SK-N-DZ (cell line): ENCODE results near the gene CLDND1. TPM values are rescaled to one million over a fixed set of nuclear protein-coding genes. Genes with fewer than 3 reads are reported as not detected.
"Not testable (repeated sequence)": the region's sequence is repeated elsewhere in the genome, so short reads cannot be mapped to it uniquely, and the experiment has no call there.

Source experiments
- DNase-seq: peaks from one replicate; pipeline ENCODE4 v3.0.0-alpha.2; 2015; ENCODE audit warnings: low spot score
- polyA plus RNA-seq, 2 experiments: library from polyadenylated mRNA; depleted of rRNA; stranded (reverse); fragments of >200 nt; gene quantifications; 2 replicates each; pipeline ENCODE4 v1.2.3, GENCODE V29; 2014

CLDND1 gene
- polyA plus RNA-seq (2014; cell fraction: cytosol; rRNA removed) = 112 and 118 TPM in 2 replicates
- 158 and 217 TPM in 2 replicates for polyA plus RNA-seq (2014; cell fraction: nucleus; rRNA removed)

- DNase-seq = peak; percentile 96
These were observed at the start of gene CLDND1 for GRCh38 chr3:98522544-98523281. CLDND1 (minus strand) TSS chr3:98522902; CDS start chr3:98521424, 1,478 bp downstream.

- DNase-seq = no peak
These were observed 45.7 kb upstream of the CLDND1 start for GRCh38 chr3:98568402-98568801.

DNA sequence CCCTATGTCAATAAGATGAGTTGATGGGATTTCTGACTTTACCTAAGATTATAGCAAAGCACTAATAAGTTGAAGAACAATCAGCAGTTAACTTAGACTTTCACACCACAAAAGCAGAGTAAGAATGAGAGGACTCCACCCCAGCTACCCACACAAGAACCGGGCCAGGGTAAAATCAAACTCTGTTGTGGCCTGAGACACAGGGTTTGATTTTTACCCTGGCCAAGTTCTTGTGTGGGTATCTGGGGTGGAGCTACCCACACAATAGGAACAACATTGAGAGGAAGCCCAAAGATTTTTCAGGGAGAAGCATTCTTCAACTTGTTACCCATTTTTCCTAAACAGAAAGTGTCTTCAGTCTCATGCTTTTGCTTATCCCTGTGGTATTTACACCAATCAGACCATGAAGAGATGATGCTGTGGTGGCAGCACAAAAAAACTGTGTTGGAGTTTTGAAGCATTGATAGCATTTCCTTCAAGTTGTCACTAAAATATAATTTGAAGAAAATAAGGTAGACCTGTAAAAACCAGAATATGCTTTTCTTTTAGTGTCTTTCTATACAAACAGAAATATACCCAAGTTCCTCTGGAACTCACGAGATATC lies 45.1 kb upstream of the CLDND1 start:
- no peak for DNase-seq

- DNase-seq = no peak
These were observed 43.1 kb upstream of the CLDND1 start for GRCh38 chr3:98565843-98566242.

DNA sequence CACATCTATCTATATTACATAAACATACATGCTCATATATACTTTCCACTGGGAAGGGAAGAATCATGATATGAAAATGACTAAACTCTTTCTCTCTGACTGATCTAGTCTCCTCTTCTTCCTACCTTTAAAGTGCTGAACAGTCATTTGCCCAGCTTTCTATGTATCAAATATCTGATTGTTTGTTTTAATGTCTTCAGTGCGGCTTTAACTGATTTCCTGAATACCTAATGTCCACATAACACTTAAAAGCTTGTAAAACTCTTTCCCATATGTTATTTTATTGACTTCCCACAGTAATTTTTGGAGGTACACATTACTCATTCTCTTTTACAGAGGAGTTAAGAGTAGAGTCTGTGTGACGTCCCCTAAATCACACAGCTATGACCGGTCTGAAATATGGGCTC lies 42.5 kb upstream of the CLDND1 start:
- DNase-seq = no peak

DNA sequence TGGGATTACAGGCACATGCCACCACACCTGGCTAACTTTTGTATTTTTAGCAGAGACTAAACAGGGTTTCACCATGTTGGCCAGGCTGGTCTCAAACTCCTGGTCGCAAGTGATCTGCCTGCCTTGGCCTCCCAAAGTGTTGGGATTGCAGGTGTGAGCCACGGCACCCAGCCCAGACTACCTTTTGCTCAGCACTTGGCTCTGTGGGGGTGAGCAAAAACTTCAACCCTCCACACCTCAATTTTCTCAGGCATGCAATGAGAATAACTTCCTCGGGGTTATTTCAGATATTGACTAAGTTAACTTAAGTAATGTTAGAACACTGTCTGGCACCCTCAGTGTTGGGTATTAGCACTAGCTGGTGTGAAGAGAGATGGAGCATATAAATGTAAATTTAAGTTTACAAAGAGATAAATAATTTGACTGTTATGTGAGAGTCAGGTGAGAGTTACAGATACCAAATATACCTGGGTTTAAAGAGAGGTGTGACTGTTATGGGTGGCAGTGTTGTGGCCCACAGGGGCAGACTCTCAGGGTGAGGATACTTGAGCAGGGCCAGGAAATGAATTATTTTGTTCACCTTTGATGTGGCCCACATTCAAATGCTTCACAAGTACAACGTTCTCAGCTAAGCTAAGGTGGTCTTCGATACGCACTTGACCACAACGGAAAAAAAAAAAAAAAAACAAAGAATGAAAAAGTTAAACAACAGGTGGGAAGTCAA lies 41.7 kb upstream of the CLDND1 start:
- no peak for DNase-seq

DNA sequence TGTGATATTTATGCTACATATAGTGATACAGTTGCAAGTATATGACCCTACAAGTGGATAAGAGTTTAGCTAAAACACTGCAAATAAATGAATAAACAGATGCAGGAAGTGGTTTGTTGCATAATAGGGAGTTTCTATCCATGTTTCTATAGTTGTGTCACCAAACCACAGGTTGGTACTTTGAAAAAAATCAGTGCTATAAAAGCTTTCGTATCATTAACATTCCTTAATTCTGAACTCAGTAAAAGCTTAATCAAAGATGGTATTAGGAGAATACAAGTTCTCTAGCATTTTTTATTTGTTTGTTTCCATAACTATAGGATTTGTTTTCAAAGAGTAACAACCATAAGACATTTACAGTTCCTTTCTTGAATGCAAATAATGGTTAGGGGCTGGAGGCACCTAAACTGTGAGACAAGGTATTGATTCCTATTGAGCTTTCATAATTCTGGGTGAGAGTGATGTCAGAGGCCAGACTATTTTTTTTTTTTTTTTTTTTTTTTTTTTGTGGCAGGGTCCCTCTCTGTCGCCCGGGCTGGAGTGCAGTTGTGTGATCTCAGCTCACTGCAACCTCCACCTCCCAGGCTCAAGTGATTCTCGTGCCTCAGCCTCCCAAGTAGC lies 41.1 kb upstream of the CLDND1 start:
- no peak for DNase-seq

DNA sequence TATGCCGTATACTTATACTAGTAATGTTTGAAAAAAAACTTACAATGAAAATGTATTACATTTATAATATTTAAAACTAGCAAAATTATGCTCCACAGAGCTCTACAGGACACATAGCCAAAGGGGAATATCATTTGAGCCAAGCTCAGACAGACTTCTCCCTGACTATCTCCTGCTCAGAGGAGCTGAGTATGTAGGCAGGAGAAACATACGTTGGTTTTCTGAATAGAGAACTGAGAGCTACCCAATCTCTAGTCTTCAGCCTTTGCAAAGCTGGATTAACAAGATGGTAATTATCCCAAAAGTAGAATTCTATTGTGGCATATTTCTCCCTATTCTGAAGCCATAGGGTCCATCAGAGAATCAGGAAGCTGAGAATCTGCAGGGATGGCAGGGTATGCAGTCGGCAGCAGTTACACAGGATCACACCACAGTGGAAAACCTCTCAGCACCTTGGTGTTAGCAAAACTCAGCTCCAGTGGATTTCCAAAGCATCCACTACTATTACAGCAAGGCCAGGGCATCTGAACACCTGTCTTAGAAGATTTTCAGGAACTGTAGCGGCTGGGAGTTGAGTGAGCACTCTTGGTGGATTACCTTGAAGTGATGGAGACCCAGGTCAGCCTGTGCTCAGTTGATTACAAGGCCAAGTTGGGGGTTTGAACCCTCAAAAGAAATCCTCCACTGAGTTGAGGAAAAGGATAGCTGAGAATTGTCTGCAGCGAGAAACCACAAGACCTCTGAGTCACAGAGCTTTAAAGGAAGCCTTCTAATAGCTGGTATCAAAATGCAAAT lies 39.2 kb upstream of the CLDND1 start:
- no peak for DNase-seq

DNA sequence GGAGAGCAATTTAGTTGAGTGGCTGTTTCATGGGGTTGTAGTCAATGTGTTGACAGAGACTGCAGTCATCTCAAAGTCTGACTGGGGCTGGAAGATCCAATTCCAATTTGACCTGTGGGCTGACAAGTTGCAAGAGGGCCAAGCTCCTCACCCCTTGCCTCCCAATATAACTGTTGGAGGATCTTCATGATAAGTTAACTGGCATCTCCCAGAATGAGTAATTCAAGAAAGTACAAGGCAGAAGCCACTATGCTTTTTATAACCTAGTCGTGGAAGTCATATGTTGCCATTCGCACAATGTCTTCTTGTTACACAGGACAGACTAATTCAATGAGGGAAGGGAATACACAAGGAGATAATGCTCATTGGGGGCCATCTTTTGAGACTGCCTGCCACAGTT lies 38.2 kb upstream of the CLDND1 start:
- no peak for DNase-seq

GRCh38 chr3:98559769-98560168 lies 37.1 kb upstream of the CLDND1 start:
- DNase-seq = not testable (repeated sequence)

- DNase-seq = no peak
These were observed 35.6 kb upstream of the CLDND1 start for GRCh38 chr3:98558100-98558827.

DNA sequence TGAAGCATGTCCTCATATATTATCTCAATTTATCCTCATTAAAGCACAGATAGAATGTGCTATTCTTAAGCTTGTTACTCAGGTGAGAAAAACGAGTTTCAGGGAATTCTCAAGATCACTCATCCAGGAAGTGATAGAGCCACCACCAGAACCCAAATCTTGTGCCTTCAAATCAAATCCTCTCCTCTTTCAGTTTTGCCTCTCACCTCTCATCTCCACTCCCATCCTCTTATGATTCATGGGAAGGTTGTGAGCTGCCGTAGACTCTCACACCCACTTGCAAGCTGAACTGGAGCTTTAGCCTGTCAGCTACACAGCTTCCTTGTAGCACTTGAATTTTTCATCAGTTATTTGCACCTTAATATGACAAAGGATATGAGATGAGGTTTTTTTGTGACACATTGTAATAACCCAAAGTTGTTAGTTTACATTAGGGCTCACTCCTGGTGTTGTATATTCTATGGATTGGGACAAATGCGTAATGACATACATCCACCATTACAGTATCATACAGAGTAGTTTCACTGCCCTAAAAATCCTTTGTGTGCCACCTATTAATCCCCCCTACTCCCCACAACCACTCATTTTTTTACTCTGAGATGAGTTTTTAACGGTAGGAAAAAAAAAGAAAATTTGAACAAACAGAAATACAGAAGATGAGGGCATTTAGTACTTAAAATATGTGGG lies 34.8 kb upstream of the CLDND1 start:
- DNase-seq = no peak

DNA sequence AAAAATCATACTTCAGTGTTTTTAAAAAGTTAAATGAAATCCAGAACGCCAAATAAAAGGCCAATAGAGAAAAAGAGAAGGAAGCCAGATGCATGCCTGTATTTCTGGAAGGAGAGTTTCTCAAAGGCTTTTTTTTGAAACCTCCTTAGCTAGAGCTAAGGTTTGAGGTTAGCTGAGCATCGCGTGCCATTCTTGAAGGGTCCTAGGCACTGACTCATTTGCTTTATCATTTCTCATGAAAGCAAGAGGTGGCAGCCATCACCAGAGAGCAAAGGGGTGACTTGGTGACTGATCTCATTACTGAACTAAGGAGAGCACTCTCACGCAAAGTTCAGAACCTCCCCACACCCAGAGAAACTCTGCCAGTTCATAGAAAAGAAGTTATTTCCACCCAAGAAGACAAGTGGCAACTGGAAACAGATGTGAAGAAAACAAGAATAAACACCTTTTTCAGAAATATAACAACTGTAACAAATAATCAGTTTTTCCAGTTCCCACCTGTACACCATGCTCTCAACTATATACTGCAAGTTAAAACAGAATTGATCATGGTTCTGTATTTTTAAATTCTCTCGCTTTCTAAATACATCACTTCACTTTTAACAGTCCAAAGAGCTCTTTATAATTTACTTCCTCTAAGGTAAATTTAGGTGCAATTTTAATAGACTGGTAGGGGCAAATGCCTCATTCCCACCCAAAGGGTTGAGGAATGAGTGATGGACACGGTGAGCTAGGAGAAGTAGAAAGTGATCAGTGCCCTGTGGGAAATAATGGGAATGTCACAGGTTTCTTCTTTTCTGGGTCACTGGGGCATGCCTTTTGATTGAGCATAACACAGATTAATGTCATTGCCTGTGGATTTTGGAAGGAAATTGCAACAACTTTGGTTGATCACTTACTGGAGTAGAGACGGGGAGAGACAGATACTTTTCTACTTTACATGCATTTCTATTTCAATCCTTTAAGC lies 33.7 kb upstream of the CLDND1 start:
- no peak for DNase-seq

GRCh38 chr3:98555025-98555379 lies 32.3 kb upstream of the CLDND1 start:
- DNase-seq = no peak

DNA sequence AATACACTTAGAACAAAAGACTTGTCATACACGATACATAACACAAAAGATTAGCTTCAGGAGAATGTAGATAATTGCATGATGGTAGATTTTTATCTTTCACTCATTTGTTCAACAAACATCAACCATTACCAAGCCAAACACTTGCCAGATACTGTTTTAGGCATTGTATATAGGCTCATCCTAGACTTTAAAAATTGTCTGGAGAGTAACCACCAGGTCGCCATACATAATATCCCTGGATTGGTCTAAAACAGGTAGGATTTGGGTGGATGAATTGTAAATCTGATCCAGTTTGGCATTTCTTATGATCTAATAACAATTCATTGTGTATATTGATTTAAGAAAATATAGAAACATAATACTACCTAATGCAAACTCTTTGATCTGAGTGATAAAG lies 31.9 kb upstream of the CLDND1 start:
- no peak for DNase-seq

DNA sequence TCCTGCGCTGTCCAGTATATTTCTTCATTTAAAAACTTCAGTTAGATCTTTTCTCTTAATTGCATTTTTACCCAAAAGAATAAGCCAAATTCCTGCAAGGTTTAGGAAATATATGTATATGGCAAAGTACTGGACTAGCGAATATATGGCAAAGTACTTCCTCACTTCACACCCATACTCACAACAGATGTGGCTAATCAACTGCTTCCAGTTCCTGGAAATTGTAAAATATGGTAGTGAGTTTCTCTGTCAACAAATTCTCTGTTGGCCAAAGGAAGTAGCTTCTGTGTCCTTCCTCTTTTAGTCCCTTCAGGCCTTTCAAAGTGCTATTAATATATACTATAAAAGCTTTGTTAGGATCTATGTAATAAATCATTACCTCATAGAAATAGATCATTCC lies 31.1 kb upstream of the CLDND1 start:
- no peak for DNase-seq

GRCh38 chr3:98553021-98553563 lies 30.4 kb upstream of the CLDND1 start:
- DNase-seq = no peak

GRCh38 chr3:98552232-98553020 lies 29.7 kb upstream of the CLDND1 start:
- no peak for DNase-seq
